GM10266 (cell line): ENCODE data around the gene SIVA1.

ENCODE experiments used
- DNase-seq: peaks from one replicate; pipeline ENCODE4 v3.0.0; 2012; ENCODE audit errors: extremely low spot score
- CTCF ChIP-seq: IDR thresholded peaks from 2 replicates; pipeline ENCODE4 v1.5.1; 2012; ENCODE audit warnings: mild to moderate bottlenecking, low read depth; ENCODE audit not compliant: control insufficient read depth, insufficient read depth; ENCODE audit errors: missing control alignments

Gene SIVA1

GRCh38 chr14:104775073-104775489, 22.1 kb downstream of the SIVA1 start:
- no peak for DNase-seq
- no peak for TF ChIP-seq CTCF

GRCh38 chr14:104776481-104776880, 23.5 kb downstream of the SIVA1 start:
- TF ChIP-seq CTCF: no peak
- no peak for DNase-seq

- TF ChIP-seq CTCF: no peak
- no peak for DNase-seq
Measured at GRCh38 chr14:104776961-104777807, 24.2 kb downstream of the SIVA1 start.

- no peak for DNase-seq
- no peak for TF ChIP-seq CTCF
Measured at GRCh38 chr14:104777808-104778249, 24.9 kb downstream of the SIVA1 start.

GRCh38 chr14:104778694-104779331, 25.9 kb downstream of the SIVA1 start:
- no peak for TF ChIP-seq CTCF
- DNase-seq: no peak

GRCh38 chr14:104779776-104780512, 27.0 kb downstream of the SIVA1 start:
- DNase-seq: no peak
- no peak for TF ChIP-seq CTCF
